GM12891 (cell line): Measurements from ENCODE around the gene RHBDD1.

ENCODE experiments used
- PAX5 ChIP-seq: IDR thresholded peaks from 2 replicates; pipeline ENCODE4 v1.6.1; 2011; ENCODE audit warnings: low read length, moderate library complexity, mild to moderate bottlenecking; ENCODE audit not compliant: insufficient read depth, severe bottlenecking
- POLR2A ChIP-seq: IDR thresholded peaks from 2 replicates; pipeline ENCODE4 v1.6.1; 2011; ENCODE audit warnings: low read depth, low read length, control low read depth
- POLR2AphosphoS5 ChIP-seq: IDR thresholded peaks from 2 replicates; pipeline ENCODE4 v1.6.1; 2011; ENCODE audit warnings: low read depth, low read length, control low read depth
- SPI1 ChIP-seq: IDR thresholded peaks from 2 replicates; pipeline ENCODE4 v1.6.1; 2011; ENCODE audit warnings: low read depth, low read length, control low read depth
- TAF1 ChIP-seq: IDR thresholded peaks from 2 replicates; pipeline ENCODE4 v1.6.1; 2011; ENCODE audit warnings: low read depth, low read length, control low read depth

GRCh38 chr2:226788881-226789490 lies 46.9 kb upstream of the RHBDD1 start:
- TF ChIP-seq POLR2AphosphoS5 (no peak), POLR2A (no peak), TAF1 (no peak), PAX5 (no peak), SPI1 (no peak)
